Calu3 (cell line): Measurements from ENCODE around the gene STAT6. TPM values are rescaled to one million over a fixed set of nuclear protein-coding genes. Genes with fewer than 3 reads are reported as not detected.

Source experiments
- BruUV-seq: library from RNA; stranded (reverse); fragments of 400-500 nt; replicated peaks from 2 replicates; lab custom pipeline; 2021; lab: Mats Ljungman, UMichigan
- CTCF ChIA-PET: fragments of 300-600 bp; sonication (Branson Sonifier 250); formaldehyde crosslinking; loops from one replicate; lab custom pipeline; 2022; ENCODE audit warnings: antibody characterized with exemption; lab: Charles Lee
- DNase-seq: peaks from one replicate; pipeline ENCODE4 v3.0.0; 2022
- H3K27ac Mint-ChIP-seq: one replicate; pipeline ENCODE4 v1.8.0; 2022; ENCODE audit warnings: mixed read lengths; ENCODE audit not compliant: unreplicated experiment
- H3K27me3 Mint-ChIP-seq: one replicate; pipeline ENCODE4 v1.8.0; 2022; ENCODE audit warnings: mixed read lengths; ENCODE audit not compliant: unreplicated experiment
- H3K36me3 Mint-ChIP-seq: one replicate; pipeline ENCODE4 v1.8.0; 2022; ENCODE audit warnings: mild to moderate bottlenecking, moderate library complexity, mixed read lengths; ENCODE audit not compliant: insufficient read depth, unreplicated experiment
- H3K4me1 Mint-ChIP-seq: one replicate; pipeline ENCODE4 v1.8.0; 2022; ENCODE audit warnings: mild to moderate bottlenecking, low read depth, mixed read lengths; ENCODE audit not compliant: unreplicated experiment
- H3K4me3 Mint-ChIP-seq: one replicate; pipeline ENCODE4 v1.8.0; 2022; ENCODE audit warnings: mild to moderate bottlenecking, low read depth, moderate library complexity, mixed read lengths; ENCODE audit not compliant: unreplicated experiment
- H3K9me3 Mint-ChIP-seq: one replicate; pipeline ENCODE4 v1.8.0; 2022; ENCODE audit warnings: low read depth, mixed read lengths; ENCODE audit not compliant: unreplicated experiment
- CTCF ChIP-seq: fragments of 200-600 bp; IDR thresholded peaks from one replicate; pipeline ENCODE4 v1.8.0; 2022; ENCODE audit warnings: antibody characterized with exemption; ENCODE audit not compliant: unreplicated experiment
- intact Hi-C: fragments of 100-400 bp; cut with micrococcal nuclease; formaldehyde crosslinking; loops from one replicate; pipeline ENCODE4 v1.10.0; 2022; ENCODE audit not compliant: unreplicated experiment
- total RNA-seq: library from RNA; stranded (reverse); gene quantifications from 2 replicates; pipeline ENCODE4 v1.2.3, GENCODE V29; 2022

Gene STAT6
- total RNA-seq, 1 experiment from 2014 or later: 213 TPM

GRCh38 chr12:57086493-57087009 lies 24.6 kb downstream of the STAT6 start:
- peaks cover 49% of the 10 kb centered on the region for H3K4me1 Mint-ChIP-seq
- no peaks in the 10 kb centered on the region for H3K9me3 Mint-ChIP-seq
- no peaks in the 10 kb centered on the region for H3K27me3 Mint-ChIP-seq
- BruUV-seq: TSS peak; percentile 70
- H3K4me3 Mint-ChIP-seq: peak overlapping the region; percentile 91
- TF ChIP-seq CTCF: no peak
- peak; percentile 62 for DNase-seq
- H3K36me3 Mint-ChIP-seq: peaks cover 57% of the 10 kb centered on the region
- H3K27ac Mint-ChIP-seq: peak overlapping the region; percentile 94
- intact Hi-C loops: no loop called here
- CTCF ChIA-PET: interaction anchor here (0.6 to 4.5 kb wide), 7 partner anchors 8 to 290 kb away, joined by 3 to 49 read pairs (median 4); partner anchors contain the start of genes NEMP1 and STAT6

GRCh38 chr12:57085999-57086492 lies 25.1 kb downstream of the STAT6 start:
- no peak for TF ChIP-seq CTCF
- CTCF ChIA-PET: interaction anchor here (0.6 to 1.3 kb wide), 3 partner anchors 17 to 289 kb away, joined by 3 to 4 read pairs (median 3); no protein-coding TSS in a partner anchor
- H3K9me3 Mint-ChIP-seq: no peaks in the 10 kb centered on the region
- peak overlapping the region; percentile 91 for H3K4me3 Mint-ChIP-seq
- intact Hi-C loops: no loop called here
- no peak for DNase-seq
- no TSS peak for BruUV-seq
- H3K4me1 Mint-ChIP-seq: peaks cover 46% of the 10 kb centered on the region
- peak overlapping the region; percentile 94 for H3K27ac Mint-ChIP-seq
- no peaks in the 10 kb centered on the region for H3K27me3 Mint-ChIP-seq
- H3K36me3 Mint-ChIP-seq: peaks cover 54% of the 10 kb centered on the region

- Mint-ChIP-seq H3K36me3 (peaks cover 33% of the 10 kb centered on the region), H3K27ac (no peak overlapping the region), H3K4me3 (no peak overlapping the region), H3K4me1 (peaks cover 12% of the 10 kb centered on the region), H3K9me3 (no peaks in the 10 kb centered on the region), H3K27me3 (no peaks in the 10 kb centered on the region)
- DNase-seq: no peak
- CTCF ChIA-PET: no interaction called here
- intact Hi-C loops: no loop called here
- TF ChIP-seq CTCF: no peak
- no TSS peak for BruUV-seq
Measured at GRCh38 chr12:57080855-57081254, 30.3 kb downstream of the STAT6 start.

GRCh38 chr12:57079821-57080220 lies 31.3 kb downstream of the STAT6 start:
- H3K4me3 Mint-ChIP-seq: no peak overlapping the region
- no peaks in the 10 kb centered on the region for H3K9me3 Mint-ChIP-seq
- peaks cover 33% of the 10 kb centered on the region for H3K36me3 Mint-ChIP-seq
- CTCF ChIA-PET: interaction anchor here (1.0 to 2.9 kb wide), 5 partner anchors 10 to 44 kb away, joined by 3 to 42 read pairs (median 7); partner anchors contain the start of gene STAT6
- H3K4me1 Mint-ChIP-seq: peaks cover 2% of the 10 kb centered on the region
- no TSS peak for BruUV-seq
- no peak overlapping the region for H3K27ac Mint-ChIP-seq
- no peak for TF ChIP-seq CTCF
- intact Hi-C loops: no loop called here
- no peaks in the 10 kb centered on the region for H3K27me3 Mint-ChIP-seq
- no peak for DNase-seq
